Measurements from ENCODE around the gene SYT7. TPM values are rescaled to one million over a fixed set of nuclear protein-coding genes. Genes with fewer than 3 reads are reported as not detected.

Gene SYT7
- total and polyA plus RNA-seq, 2 of the 4 experiments (the other 2 are of a cell fraction): under 0.01 to 0.19 TPM

DNA sequence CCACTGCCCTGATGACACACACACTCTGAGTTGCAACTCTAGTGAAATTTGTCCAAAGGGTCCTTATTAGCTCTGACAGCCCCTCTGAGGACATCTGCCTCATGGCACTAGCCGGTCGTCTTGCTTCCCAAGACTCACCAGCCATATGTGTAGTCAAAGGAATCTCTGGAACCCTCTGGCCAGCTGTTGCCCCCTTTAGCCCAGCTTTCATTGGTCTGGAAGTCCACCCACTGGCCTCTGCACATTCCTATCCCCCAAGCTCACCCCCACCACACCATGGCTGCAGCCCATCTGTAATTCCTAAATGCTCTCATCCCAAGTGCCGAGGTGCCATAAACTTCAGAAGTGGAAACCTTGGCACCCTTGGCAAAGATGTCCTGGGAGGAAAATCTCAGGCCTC, 24.3 kb downstream of the SYT7 start:
- H3K27me3 ChIP-seq (ENCODE audit: control insufficient read depth, insufficient read depth, low read length): peaks cover 82% of the 10 kb centered on the region

More for the DNA sequence above, 24.3 kb downstream of the SYT7 start:
- no peaks in the 10 kb centered on the region for H3K9me1 ChIP-seq (ENCODE audit: insufficient read depth, low read length)
- H2BK20ac ChIP-seq (ENCODE audit: low read depth, low read length): no peak overlapping the region
- CTCF ChIA-PET: no interaction called here
- H2AK9ac ChIP-seq (replicated peaks; ENCODE audit: low read depth, low read length, poor library complexity): no peak overlapping the region
- H2AFZ ChIP-seq (replicated peaks; ENCODE audit: low read length, poor library complexity): no peak overlapping the region
- H3K36me3 ChIP-seq (ENCODE audit: control insufficient read depth, insufficient read depth, low read length): no peaks in the 10 kb centered on the region
- no peak overlapping the region for H4K5ac ChIP-seq (ENCODE audit: low read depth, low read length)
- no peak overlapping the region for H4K91ac ChIP-seq (ENCODE audit: insufficient read depth, low read depth, low read length)
- H4K8ac ChIP-seq (ENCODE audit: low read depth in 2 of 2, low read length in 2 of 2): no peak overlapping the region
- WGBS, 2 experiments (ENCODE audit: extremely low coverage in 2 of 2, insufficient read length in 1 of 2): 50% methylated on average over 2 of the region's 3 CpGs; no CpG with 5 or more reads in 1 of the 2 experiments
- no peak overlapping the region for H3K4me2 ChIP-seq (ENCODE audit: low read depth, low read length)
- H2BK120ac ChIP-seq (ENCODE audit: low read depth, low read length): no peak overlapping the region
- H2BK15ac ChIP-seq (ENCODE audit: low read depth, low read length): no peak overlapping the region
- no peaks in the 10 kb centered on the region for H3K9me3 ChIP-seq (ENCODE audit: control insufficient read depth, insufficient read depth, low read length)
- H4K20me1 ChIP-seq (ENCODE audit: insufficient read depth, low read length): no peaks in the 10 kb centered on the region; the same call in 1 of the 2 replicates
- no peak for ATAC-seq (ENCODE audit: low read depth)
- no peak overlapping the region for H2AK5ac ChIP-seq (ENCODE audit: low read depth, low read length)
- in situ Hi-C loops (cut with MboI; ENCODE audit: low sequenced_read_pairs): no loop called here
- BruUV-seq (replicated peaks): no TSS peak
- peaks cover 2% of the 10 kb centered on the region; the same call in 1 of the 2 replicates for H3K4me1 ChIP-seq (ENCODE audit: control insufficient read depth, insufficient read depth, low read length)
- DNase-seq: no peak
- dilution Hi-C loops (cut with HindIII; ENCODE audit: low sequenced_read_pairs, unreplicated experiment): no loop called here
- no peak overlapping the region for H3K27ac ChIP-seq (ENCODE audit: insufficient read depth, low read length)
- H3K56ac ChIP-seq (ENCODE audit: extremely low read depth, insufficient read depth, low read length): no peak overlapping the region
- H3K18ac ChIP-seq (ENCODE audit: low read depth, low read length): no peak overlapping the region
- POLR2A ChIA-PET (ENCODE audit: unreplicated experiment): no interaction called here
- no peak overlapping the region for H3K4me3 ChIP-seq (ENCODE audit: insufficient read depth, low read depth, low read length)
- intact Hi-C loops (cut with micrococcal nuclease): no loop called here
- no peak overlapping the region for H3K9ac ChIP-seq (ENCODE audit: low read depth, low read length)
- H3K79me1 ChIP-seq (ENCODE audit: low read depth in 1 of 2, low read length in 2 of 2): no peaks in the 10 kb centered on the region
- H3K4ac ChIP-seq (ENCODE audit: low read depth, low read length): no peak overlapping the region
- no peak overlapping the region for H2BK5ac ChIP-seq (ENCODE audit: low read depth, low read length, poor library complexity, severe bottlenecking)
- no peak overlapping the region for H3K23ac ChIP-seq (ENCODE audit: low read depth, low read length)
- no peak for TF ChIP-seq CHD1 (IDR thresholded peaks at IDR 0.05; ENCODE audit: low read depth, low read length)
- TF ChIP-seq BHLHE40 (IDR thresholded peaks at IDR 0.05; ENCODE audit: low read depth, low read length): no peak
- no peak for TF ChIP-seq CEBPB (IDR thresholded peaks at IDR 0.05; ENCODE audit: low read depth, low read length)
- no peak for TF ChIP-seq MAFK (IDR thresholded peaks at IDR 0.05; ENCODE audit: low read depth, low read length)
- no peak for TF ChIP-seq FOS (IDR thresholded peaks at IDR 0.05; ENCODE audit: low read depth, low read length)
- TF ChIP-seq POLR2A (IDR thresholded peaks at IDR 0.05; ENCODE audit: low read depth, low read length): no peak
- TF ChIP-seq MXI1 (IDR thresholded peaks at IDR 0.05; ENCODE audit: borderline replicate concordance, low read depth, low read length): no peak
- TF ChIP-seq RAD21 (IDR thresholded peaks at IDR 0.05; ENCODE audit: low read length): no peak
- no peak for TF ChIP-seq MAZ (IDR thresholded peaks at IDR 0.05; ENCODE audit: borderline replicate concordance, low read depth, low read length)
- TF ChIP-seq SMC3 (IDR thresholded peaks at IDR 0.05; ENCODE audit: low read depth, low read length): no peak
- TF ChIP-seq, protein P1, sequence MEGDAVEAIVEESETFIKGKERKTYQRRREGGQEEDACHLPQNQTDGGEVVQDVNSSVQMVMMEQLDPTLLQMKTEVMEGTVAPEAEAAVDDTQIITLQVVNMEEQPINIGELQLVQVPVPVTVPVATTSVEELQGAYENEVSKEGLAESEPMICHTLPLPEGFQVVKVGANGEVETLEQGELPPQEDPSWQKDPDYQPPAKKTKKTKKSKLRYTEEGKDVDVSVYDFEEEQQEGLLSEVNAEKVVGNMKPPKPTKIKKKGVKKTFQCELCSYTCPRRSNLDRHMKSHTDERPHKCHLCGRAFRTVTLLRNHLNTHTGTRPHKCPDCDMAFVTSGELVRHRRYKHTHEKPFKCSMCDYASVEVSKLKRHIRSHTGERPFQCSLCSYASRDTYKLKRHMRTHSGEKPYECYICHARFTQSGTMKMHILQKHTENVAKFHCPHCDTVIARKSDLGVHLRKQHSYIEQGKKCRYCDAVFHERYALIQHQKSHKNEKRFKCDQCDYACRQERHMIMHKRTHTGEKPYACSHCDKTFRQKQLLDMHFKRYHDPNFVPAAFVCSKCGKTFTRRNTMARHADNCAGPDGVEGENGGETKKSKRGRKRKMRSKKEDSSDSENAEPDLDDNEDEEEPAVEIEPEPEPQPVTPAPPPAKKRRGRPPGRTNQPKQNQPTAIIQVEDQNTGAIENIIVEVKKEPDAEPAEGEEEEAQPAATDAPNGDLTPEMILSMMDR (conservative IDR thresholded peaks at IDR 0.05; ENCODE audit: low read depth, low read length): no peak
- TF ChIP-seq NFE2L2 (IDR thresholded peaks at IDR 0.05; ENCODE audit: low read depth, low read length): no peak
- no peak for TF ChIP-seq RCOR1 (IDR thresholded peaks at IDR 0.05; ENCODE audit: insufficient replicate concordance, low read length)
- no peak for TF ChIP-seq RFX5 (IDR thresholded peaks at IDR 0.05; ENCODE audit: low read depth, low read length)
- no peak overlapping the region for H3K14ac ChIP-seq (replicated peaks; ENCODE audit: low read depth, low read length)

Measured in IMR-90 (cell line).